Lung (tissue), 12 donors: Measurements from ENCODE around the gene GPC6. TPM values are rescaled to one million over a fixed set of nuclear protein-coding genes. Genes with fewer than 3 reads are reported as not detected.

Experiments
- ATAC-seq: fragments of 200-7000 bp; cut with Tn5 transposase; one replicate; pipeline ENCODE4 v1.9.1; 2020; ENCODE audit warnings: moderate number of reproducible peaks; ENCODE audit not compliant: insufficient read depth, low FRiP score
- DNase-seq, 3 donors: peaks; one replicate each; pipeline ENCODE4 v3.0.0-alpha.2; 2013 to 2017
- H3K27ac ChIP-seq, 2 donors: one replicate each; pipeline ENCODE4 v1.5.1; 2013; ENCODE audit warnings: mild to moderate bottlenecking in 2 of 2, moderate library complexity in 2 of 2, control low read depth in 1 of 2, inconsistent platforms in 1 of 2, low read depth in 1 of 2, low read length in 1 of 2
- H3K27me3 ChIP-seq, 3 donors: one replicate each; pipeline ENCODE4 v1.5.1; 2013; ENCODE audit warnings: low read length in 2 of 3; ENCODE audit not compliant: control insufficient read depth in 3 of 3, insufficient read depth in 3 of 3
- H3K36me3 ChIP-seq, 4 donors: one replicate each; pipeline ENCODE4 v1.5.1; 2013; ENCODE audit warnings: low read length in 4 of 4, mild to moderate bottlenecking in 1 of 4, moderate library complexity in 1 of 4; ENCODE audit not compliant: control insufficient read depth in 4 of 4, insufficient read depth in 4 of 4
- H3K4me1 ChIP-seq, 5 donors: one replicate each; pipeline ENCODE4 v1.5.1; 2013; ENCODE audit warnings: low read length in 5 of 5, mild to moderate bottlenecking in 2 of 5, moderate library complexity in 1 of 5; ENCODE audit not compliant: control insufficient read depth in 5 of 5, insufficient read depth in 5 of 5
- H3K4me3 ChIP-seq: one replicate; pipeline ENCODE4 v1.5.1; 2013; ENCODE audit warnings: mild to moderate bottlenecking, control low read depth, moderate library complexity
- H3K9ac ChIP-seq, 2 donors: one replicate each; pipeline ENCODE4 v1.5.1; 2013; ENCODE audit warnings: low read length in 2 of 2, control low read depth in 1 of 2; ENCODE audit not compliant: insufficient read depth in 1 of 2
- H3K9me3 ChIP-seq, 4 donors: one replicate each; pipeline ENCODE4 v1.5.1; 2013; ENCODE audit warnings: low read length in 3 of 4, mild to moderate bottlenecking in 1 of 4, moderate library complexity in 1 of 4; ENCODE audit not compliant: control insufficient read depth in 4 of 4, insufficient read depth in 3 of 4
- WGBS, 2 donors: extraction: QIAGEN DNeasy Blood & Tissue Kit; methylation state at CpG; one replicate each; pipeline ENCODE4 v1.1.7; 2013; 5-methylcytosine and 5-hydroxymethylcytosine counted together
- polyA plus RNA-seq, 2 donors: library from polyadenylated mRNA; stranded (reverse); fragments of 200-250 nt; gene quantifications; one replicate each; pipeline ENCODE4 v1.2.1, GENCODE V29; 2013
- total RNA-seq, 2 donors: library from RNA; depleted of rRNA in 1 of 2; stranded (reverse); fragments of >200 nt in 1 of 2; gene quantifications; one replicate each; pipeline ENCODE4 v1.2.1, GENCODE V29; 2014 to 2021
- TF ChIP-seq, protein P1 (sequence below): IDR thresholded peaks from 2 replicates; pipeline ENCODE4 v1.5.1; 2012; ENCODE audit warnings: mild to moderate bottlenecking; ENCODE audit errors: control extremely low read depth, extremely low read depth
- donor health status: control.
- donor health status: control.
- donor health status: Bipolar disorder and iron deficiency.
- donor health status: healthy.
- donor health status: DM: yes; HTN: yes; CAD: no.

GPC6 gene
- total and polyA plus RNA-seq, 4 donors: 0.45 to 31.4 (median 4.8) TPM

DNA sequence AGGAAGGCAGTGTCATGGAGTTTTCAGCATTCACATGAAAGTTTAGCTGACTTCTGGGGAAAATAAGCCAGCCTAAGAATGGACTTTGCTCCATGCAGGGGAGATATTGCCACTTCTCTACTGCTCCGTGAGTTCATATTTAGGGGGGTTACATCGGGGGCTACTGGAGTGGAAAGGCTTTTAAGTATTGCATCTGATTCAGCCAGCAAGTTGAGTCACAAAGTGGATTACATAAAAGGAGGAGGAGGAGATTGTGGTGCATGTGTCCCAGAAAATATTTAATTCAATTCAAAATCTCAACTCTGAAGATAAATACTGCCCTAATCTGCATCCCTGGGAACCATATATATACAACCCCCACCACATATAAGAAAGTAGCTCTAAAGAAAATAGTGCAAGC lies 635.7 kb downstream of the GPC6 start:
- H3K27me3 ChIP-seq: no peaks in the 10 kb centered on the region
- DNase-seq: no peak
- no peak overlapping the region for H3K9ac ChIP-seq
- no peaks in the 10 kb centered on the region for H3K36me3 ChIP-seq
- H3K4me3 ChIP-seq: no peak overlapping the region
- no peaks in the 10 kb centered on the region for H3K9me3 ChIP-seq
- H3K27ac ChIP-seq: peak overlapping the region in 1 of 2 donors; percentile 21
- H3K4me1 ChIP-seq: no peaks in the 10 kb centered on the region
- whole genome bisulfite sequencing, 2 donors: 79 to 85% methylated on average over 2 of the region's 2 CpGs
- no peak for ATAC-seq
- TF ChIP-seq, protein P1, sequence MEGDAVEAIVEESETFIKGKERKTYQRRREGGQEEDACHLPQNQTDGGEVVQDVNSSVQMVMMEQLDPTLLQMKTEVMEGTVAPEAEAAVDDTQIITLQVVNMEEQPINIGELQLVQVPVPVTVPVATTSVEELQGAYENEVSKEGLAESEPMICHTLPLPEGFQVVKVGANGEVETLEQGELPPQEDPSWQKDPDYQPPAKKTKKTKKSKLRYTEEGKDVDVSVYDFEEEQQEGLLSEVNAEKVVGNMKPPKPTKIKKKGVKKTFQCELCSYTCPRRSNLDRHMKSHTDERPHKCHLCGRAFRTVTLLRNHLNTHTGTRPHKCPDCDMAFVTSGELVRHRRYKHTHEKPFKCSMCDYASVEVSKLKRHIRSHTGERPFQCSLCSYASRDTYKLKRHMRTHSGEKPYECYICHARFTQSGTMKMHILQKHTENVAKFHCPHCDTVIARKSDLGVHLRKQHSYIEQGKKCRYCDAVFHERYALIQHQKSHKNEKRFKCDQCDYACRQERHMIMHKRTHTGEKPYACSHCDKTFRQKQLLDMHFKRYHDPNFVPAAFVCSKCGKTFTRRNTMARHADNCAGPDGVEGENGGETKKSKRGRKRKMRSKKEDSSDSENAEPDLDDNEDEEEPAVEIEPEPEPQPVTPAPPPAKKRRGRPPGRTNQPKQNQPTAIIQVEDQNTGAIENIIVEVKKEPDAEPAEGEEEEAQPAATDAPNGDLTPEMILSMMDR: no peak

DNA sequence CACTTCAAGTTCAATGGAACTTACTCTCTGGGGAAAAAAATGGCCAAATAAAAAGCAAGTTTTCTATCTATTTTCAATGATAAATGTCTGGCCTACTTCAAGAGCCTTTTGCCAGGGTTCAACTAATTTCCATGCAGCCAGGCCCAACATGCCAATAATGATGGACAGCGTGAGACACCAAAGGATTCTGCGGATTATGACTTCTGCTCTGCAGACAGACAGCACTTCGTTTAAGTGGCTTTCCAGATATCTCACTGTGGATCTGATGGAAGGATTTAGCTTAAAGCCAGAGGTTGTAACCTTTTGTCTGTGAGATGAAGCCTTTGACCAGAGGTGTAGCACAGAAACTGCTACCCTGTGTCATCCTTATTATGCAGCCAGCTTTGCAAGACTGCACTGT lies 638.6 kb downstream of the GPC6 start:
- no peaks in the 10 kb centered on the region for H3K27me3 ChIP-seq
- no peaks in the 10 kb centered on the region for H3K9me3 ChIP-seq
- H3K36me3 ChIP-seq: no peaks in the 10 kb centered on the region
- no peak overlapping the region for H3K27ac ChIP-seq
- no peaks in the 10 kb centered on the region for H3K4me1 ChIP-seq
- ATAC-seq (no peak), DNase-seq (no peak)
- H3K9ac ChIP-seq: no peak overlapping the region
- WGBS, 2 donors: 77 to 84% methylated on average over 3 of the region's 3 CpGs
- TF ChIP-seq, protein P1: no peak
- H3K4me3 ChIP-seq: no peak overlapping the region

DNA sequence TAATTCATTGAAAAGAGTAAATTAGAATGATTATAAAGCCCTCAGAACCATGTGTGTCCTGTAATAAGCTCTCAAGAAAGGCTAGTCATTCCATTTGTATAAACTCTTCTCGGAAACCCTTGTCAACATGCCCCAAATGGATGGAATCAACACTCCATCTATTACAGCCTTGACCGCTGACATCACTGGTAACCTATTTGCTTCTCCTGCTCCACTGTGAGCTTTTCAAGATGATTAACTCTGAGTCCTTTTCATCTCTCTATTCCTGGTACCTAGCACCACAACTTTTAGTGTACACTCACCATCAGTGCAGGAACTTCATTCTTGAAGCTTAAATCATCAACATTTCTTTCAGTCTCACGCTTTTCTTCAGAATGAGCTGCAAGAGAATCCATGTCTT lies 640.9 kb downstream of the GPC6 start:
- H3K27me3 ChIP-seq: no peaks in the 10 kb centered on the region
- no peak overlapping the region for H3K4me3 ChIP-seq
- no peak for ATAC-seq
- no peaks in the 10 kb centered on the region for H3K36me3 ChIP-seq
- H3K27ac ChIP-seq: no peak overlapping the region
- H3K9ac ChIP-seq: no peak overlapping the region
- DNase-seq: no peak
- WGBS, 2 donors: 83 to 87% methylated on average over 3 of the region's 3 CpGs
- no peaks in the 10 kb centered on the region for H3K9me3 ChIP-seq
- TF ChIP-seq, protein P1: no peak
- H3K4me1 ChIP-seq: no peaks in the 10 kb centered on the region

DNA sequence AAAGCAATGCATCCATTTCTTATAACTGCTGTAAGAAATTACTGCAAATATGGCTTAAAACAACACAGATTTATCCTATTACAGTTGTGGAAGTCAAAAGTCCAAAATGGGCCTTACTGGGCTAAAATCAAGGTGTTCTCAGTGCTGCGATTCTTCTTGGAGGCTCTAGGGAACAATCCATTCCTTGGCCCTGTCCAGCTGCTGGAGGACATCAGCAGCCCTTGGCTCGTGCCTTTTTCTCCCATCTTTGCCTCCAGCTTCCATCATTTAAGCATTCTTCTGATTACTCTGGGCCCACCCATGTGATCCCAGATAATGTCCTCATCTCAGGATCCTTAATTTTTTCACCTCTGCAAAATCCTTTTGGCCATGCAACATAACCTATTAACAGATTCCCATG lies 645.8 kb downstream of the GPC6 start:
- ATAC-seq (no peak), DNase-seq (peak in 1 of 3 donors; percentile 10)
- TF ChIP-seq, protein P1: no peak
- no peak overlapping the region for H3K9ac ChIP-seq
- 72 to 80% methylated on average over 2 of the region's 2 CpGs for WGBS, 2 donors
- H3K36me3 ChIP-seq: no peaks in the 10 kb centered on the region
- H3K27me3 ChIP-seq: no peaks in the 10 kb centered on the region
- H3K4me1 ChIP-seq: peaks cover 0 to 13% (median 0%) of the 10 kb centered on the region in 5 donors
- H3K9me3 ChIP-seq: no peaks in the 10 kb centered on the region
- no peak overlapping the region for H3K27ac ChIP-seq
- H3K4me3 ChIP-seq: no peak overlapping the region
